Measurements from ENCODE around the gene GHDC.

DNA sequence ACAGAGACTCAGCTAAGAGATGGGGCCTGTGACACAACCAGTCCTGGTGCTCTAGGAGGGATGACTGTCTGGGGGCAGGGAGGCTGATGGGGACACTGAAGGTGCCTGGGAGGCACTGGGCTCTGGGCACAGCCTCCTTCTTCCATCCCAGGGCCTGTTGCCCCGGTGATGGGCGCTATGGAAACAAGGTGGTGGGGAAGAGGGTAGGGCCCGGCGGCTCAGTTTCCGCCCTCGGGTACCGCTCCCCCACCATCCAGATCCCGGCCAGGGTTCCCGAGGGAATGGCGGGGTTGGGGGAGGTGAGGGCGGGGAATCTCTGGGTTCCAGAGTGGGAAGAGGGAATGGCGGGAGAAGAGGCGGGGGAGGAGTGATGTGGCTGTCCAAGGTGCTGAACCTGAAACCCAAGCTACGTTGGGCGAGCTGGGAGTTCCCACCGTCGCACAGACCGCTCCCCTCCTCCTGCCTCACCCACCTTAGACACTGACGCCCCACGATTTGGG, 14.3 kb downstream of the GHDC start:
- TF ChIP-seq, protein P1, sequence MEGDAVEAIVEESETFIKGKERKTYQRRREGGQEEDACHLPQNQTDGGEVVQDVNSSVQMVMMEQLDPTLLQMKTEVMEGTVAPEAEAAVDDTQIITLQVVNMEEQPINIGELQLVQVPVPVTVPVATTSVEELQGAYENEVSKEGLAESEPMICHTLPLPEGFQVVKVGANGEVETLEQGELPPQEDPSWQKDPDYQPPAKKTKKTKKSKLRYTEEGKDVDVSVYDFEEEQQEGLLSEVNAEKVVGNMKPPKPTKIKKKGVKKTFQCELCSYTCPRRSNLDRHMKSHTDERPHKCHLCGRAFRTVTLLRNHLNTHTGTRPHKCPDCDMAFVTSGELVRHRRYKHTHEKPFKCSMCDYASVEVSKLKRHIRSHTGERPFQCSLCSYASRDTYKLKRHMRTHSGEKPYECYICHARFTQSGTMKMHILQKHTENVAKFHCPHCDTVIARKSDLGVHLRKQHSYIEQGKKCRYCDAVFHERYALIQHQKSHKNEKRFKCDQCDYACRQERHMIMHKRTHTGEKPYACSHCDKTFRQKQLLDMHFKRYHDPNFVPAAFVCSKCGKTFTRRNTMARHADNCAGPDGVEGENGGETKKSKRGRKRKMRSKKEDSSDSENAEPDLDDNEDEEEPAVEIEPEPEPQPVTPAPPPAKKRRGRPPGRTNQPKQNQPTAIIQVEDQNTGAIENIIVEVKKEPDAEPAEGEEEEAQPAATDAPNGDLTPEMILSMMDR (IDR thresholded peaks at IDR 0.05): no peak
- TF ChIP-seq POLR2A (IDR thresholded peaks at IDR 0.05) (no peak), EP300 (IDR thresholded peaks at IDR 0.05) (no peak)
